H7 (cell line): ENCODE results near the gene SYNGAP1. TPM values are rescaled to one million over a fixed set of nuclear protein-coding genes. Genes with fewer than 3 reads are reported as not detected.

Experiments used
- DNase-seq: peaks from one replicate; pipeline ENCODE4 v3.0.0; 2012
- H3K27me3 ChIP-seq: 2 replicates; pipeline ENCODE4 v1.6.0; 2011; ENCODE audit warnings: mild to moderate bottlenecking, low read length; ENCODE audit not compliant: control insufficient read depth, insufficient read depth
- H3K36me3 ChIP-seq: replicated peaks from 2 replicates; pipeline ENCODE4 v1.5.1; 2011; ENCODE audit warnings: low read length; ENCODE audit not compliant: control insufficient read depth, insufficient read depth
- H3K4me3 ChIP-seq: 2 replicates; pipeline ENCODE4 v1.5.1; 2011; ENCODE audit warnings: low read depth, mild to moderate bottlenecking, control low read depth, low read length, moderate library complexity; ENCODE audit not compliant: insufficient read depth
- total RNA-seq: library from RNA; depleted of rRNA; stranded (reverse); fragments of >200 nt; shearing (Covaris generic); gene quantifications from 2 replicates; pipeline ENCODE4 v1.2.3, GENCODE V29; 2014

The SYNGAP1 gene
- total RNA-seq, 1 experiment from 2014 or later, result 8.3 TPM

DNA sequence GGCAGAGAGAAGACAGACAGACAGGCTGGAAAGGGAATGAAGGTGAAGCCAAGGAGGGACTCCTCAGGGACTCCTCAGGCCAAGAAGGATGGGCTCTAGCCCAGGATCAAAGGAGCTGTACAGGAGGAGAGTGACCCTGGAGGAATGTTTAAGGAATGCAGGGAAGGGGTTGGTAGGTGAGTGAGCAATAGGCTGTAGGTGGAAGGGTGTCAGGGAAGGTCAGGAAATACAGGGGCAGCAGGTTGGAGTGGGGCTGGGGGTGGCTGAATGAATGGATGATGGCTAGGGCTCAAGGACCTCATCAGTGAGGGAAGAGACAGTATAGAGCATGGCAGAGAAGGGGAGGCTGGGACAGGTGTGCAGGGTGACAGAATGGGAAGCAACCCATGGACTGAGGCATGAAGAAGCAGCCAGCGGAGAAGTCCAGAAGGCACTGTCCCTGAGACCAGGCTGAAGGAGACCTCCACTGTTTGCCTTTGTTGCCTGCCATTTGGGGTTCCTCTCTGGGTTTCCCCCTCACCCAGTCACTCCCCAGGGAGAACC, 13.2 kb downstream of the SYNGAP1 start:
- DNase-seq, result peak; percentile 73
- peaks cover 25% of the 10 kb centered on the region for H3K36me3 ChIP-seq
- no peak overlapping the region; the same call in 1 of the 2 replicates for H3K4me3 ChIP-seq
- H3K27me3 ChIP-seq, result no peaks in the 10 kb centered on the region

DNA sequence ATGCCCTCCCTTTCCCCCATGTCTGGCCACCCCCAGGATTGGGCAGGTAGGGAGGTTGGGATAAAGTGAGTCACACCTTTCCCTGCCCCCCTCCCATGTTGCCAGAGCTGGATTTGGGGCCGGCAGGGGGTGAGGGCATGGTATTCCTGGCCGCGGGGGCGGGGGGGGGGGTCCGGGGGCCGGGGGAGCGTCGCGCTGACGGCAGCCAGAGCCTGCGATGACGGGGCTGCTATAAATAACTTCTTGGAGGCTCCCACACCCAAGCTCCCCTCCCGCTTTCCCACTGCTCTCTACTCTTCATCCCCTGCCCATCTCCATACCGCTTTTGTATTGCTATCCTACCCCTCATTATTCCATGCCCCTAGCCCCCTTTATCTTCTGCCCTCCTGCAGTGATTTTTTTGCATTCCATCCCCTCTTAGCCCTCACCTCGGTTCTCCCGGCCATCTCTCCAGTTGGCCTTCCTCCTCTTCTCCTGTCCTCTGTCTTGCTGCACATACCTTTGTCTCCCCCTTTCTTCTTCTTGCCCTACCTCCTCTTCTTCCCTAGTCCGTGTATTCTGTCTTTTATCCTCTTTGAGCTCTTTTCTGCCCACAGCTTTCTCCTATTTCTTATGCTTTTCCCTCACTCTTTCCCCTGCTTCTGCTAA, 13.8 kb downstream of the SYNGAP1 start:
- Histone ChIP-seq H3K36me3 (peaks cover 31% of the 10 kb centered on the region), H3K27me3 (no peaks in the 10 kb centered on the region), H3K4me3 (no peak overlapping the region; the same call in 1 of the 2 replicates)
- DNase-seq, result peak; percentile 85

DNA sequence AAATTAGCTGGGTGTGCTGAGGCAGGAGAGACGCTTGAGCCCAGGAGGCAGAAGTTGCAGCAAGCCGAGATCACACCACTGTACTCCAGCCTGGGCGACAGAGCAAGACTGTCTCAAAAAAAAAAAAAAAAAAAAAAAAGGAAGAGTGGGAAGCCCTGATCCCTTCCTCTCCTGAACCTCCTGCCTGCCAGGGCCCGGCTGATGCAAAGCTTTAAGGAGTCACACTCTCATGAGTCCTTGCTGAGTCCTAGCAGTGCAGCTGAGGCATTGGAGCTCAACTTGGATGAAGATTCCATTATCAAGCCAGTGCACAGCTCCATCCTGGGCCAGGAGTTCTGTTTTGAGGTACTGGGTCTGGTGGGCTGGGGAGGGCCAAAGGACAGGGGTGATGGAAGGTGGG, 15.1 kb downstream of the SYNGAP1 start:
- Histone ChIP-seq H3K36me3 (peaks cover 38% of the 10 kb centered on the region), H3K4me3 (no peak overlapping the region), H3K27me3 (no peaks in the 10 kb centered on the region)
- DNase-seq, result no peak

DNA sequence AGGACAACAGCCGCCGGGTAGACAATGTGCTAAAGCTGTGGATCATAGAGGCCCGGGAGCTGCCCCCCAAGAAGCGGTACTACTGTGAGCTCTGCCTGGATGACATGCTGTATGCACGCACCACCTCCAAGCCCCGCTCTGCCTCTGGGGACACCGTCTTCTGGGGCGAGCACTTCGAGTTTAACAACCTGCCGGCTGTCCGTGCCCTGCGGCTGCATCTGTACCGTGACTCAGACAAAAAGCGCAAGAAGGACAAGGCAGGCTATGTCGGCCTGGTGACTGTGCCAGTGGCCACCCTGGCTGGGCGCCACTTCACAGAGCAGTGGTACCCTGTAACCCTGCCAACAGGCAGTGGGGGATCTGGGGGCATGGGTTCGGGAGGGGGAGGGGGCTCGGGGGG, 17.8 kb downstream of the SYNGAP1 start:
- Histone ChIP-seq H3K36me3 (peaks cover 58% of the 10 kb centered on the region), H3K4me3 (no peak overlapping the region), H3K27me3 (no peaks in the 10 kb centered on the region)
- peak; percentile 31 for DNase-seq

DNA sequence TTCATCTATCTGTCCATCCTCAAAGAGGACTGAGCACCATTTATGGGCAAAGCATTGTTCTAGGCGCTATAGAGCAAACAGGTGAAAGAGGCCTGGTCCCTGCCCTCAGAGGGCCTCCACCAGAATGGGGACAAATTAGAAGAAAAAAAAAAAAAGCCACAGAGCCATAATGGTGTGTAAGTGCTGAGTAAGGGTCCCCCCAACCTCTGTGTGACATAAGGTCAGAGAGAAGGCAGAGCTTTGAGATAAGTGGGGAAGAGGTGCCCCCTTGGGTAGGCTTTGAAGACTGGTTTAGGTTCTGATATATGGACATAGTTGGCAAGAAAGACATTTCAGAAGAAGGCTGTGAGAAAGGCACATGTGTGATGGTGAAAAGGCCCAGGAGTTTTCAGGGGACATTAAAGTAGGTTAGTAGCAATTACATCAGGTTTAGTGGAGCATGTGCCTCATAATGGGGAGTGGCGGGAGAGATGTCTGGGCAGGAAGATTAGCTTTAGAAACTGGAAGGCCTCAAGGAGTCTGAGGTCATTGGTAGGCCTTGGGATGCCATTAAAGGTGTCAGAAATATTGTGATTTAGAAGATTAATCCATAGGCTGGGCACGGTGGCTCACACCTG, 19.2 kb downstream of the SYNGAP1 start:
- peaks cover 65% of the 10 kb centered on the region for H3K36me3 ChIP-seq

DNA sequence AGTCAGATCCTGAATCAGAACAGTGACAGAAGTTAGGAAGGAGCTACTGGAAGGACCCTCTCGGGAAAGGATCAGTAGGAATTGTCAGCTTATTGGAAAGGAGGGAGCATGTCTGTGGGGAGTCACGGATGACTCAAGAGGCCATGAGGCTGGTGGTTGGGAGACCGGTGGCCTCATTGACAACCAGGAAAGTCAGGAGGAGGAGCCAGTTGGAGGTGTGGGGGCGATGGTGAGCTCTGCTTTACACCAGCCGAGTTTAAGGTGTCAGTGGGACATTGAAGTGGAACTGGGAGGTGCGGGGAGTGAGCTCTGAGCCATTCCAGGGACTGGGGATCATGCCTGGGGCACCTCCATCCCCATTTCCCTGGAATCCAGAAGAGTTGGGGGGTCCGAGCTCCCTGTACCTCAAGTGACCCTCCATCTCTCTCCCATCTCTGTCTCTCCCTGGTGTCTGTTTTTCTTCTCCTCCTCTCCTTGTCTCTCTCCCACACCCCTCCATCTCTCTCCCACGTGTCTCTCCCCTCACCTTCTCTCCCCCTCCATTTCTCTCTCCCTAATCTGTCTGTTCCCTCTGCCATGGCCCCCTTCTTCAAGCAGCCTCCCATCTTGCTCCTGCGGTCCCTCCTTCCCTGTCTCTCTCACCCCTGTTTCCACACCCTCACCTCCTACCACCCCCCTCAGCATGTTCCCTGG, 20.2 kb downstream of the SYNGAP1 start:
- H3K36me3 ChIP-seq, result peaks cover 74% of the 10 kb centered on the region

More for the DNA sequence above, 19.2 kb downstream of the SYNGAP1 start:
- Histone ChIP-seq H3K4me3 (no peak overlapping the region), H3K27me3 (no peaks in the 10 kb centered on the region)
- no peak for DNase-seq

DNA sequence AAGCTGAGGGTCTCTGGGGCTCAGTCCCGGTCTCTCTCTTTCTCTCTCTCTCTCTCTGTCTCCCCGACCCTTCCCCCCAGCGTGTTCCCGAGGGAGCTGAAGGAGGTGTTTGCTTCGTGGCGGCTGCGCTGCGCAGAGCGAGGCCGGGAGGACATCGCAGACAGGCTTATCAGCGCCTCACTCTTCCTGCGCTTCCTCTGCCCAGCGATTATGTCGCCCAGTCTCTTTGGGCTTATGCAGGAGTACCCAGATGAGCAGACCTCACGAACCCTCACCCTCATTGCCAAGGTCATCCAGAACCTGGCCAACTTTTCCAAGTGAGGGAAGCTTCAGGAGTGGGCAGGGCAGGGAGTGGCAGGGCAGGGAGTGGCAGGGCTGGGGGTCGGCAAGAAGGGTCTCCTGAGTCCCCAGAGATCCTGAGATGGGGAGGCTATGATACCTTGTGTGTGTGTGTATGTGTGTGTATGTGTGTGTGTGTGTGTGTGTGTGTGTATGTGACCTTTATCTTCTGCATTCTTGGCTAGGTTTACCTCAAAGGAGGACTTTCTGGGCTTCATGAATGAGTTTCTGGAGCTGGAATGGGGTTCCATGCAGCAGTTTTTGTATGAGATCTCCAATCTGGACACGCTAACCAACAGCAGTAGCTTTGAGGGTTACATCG, 20.9 kb downstream of the SYNGAP1 start:
- peak; percentile 22 for DNase-seq
- H3K27me3 ChIP-seq, result no peaks in the 10 kb centered on the region
- H3K4me3 ChIP-seq, result no peak overlapping the region
- H3K36me3 ChIP-seq, result peaks cover 68% of the 10 kb centered on the region

More for the DNA sequence above, 20.2 kb downstream of the SYNGAP1 start:
- Histone ChIP-seq H3K27me3 (no peaks in the 10 kb centered on the region), H3K4me3 (no peak overlapping the region)
- peak; percentile 51 for DNase-seq

DNA sequence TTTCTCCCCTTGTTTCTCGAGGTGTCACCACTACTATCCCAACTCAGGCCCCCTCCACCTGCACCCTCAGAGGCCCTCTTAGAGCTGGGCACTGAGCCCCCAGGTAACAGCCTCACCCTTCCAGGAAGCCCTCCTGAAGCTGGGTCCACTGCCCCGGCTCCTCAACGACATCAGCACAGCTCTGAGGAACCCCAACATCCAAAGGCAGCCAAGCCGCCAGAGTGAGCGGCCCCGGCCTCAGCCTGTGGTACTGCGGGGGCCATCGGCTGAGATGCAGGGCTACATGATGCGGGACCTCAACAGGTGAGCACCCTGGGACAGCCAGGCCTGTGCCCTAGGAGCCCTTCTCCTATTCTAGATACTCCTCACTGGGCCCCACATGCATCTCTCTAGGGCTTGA, 21.6 kb downstream of the SYNGAP1 start:
- Histone ChIP-seq H3K27me3 (no peaks in the 10 kb centered on the region), H3K4me3 (no peak overlapping the region), H3K36me3 (peaks cover 68% of the 10 kb centered on the region)
- peak; percentile 28 for DNase-seq

DNA sequence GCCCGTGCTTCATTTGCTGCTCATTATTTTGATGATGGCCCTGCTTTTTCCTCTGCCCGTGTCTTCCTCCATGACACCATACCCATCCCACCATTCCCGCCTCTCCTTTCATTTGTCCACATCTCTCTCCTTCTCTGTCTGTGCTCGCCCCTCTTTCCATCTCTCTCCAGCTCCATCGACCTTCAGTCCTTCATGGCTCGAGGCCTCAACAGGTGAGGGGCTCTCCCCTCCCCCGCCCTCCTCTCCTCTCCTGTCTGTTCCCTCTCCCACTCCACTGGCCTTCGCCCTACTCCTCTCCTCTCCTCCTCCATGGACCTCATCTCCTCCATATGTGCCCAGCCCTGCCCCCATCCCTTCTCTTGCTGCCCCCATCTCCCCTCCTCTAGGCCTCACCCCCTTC, 22.4 kb downstream of the SYNGAP1 start:
- peak; percentile 33 for DNase-seq
- H3K4me3 ChIP-seq, result no peak overlapping the region
- H3K27me3 ChIP-seq, result no peaks in the 10 kb centered on the region
- peaks cover 69% of the 10 kb centered on the region for H3K36me3 ChIP-seq

DNA sequence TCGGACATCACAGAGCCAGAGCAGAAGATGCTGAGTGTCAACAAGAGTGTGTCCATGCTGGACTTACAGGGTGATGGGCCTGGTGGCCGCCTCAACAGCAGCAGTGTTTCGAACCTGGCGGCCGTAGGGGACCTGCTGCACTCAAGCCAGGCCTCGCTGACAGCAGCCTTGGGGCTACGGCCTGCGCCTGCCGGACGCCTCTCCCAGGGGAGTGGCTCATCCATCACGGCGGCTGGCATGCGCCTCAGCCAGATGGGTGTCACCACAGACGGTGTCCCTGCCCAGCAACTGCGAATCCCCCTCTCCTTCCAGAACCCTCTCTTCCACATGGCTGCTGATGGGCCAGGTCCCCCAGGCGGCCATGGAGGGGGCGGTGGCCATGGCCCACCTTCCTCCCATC, 23.2 kb downstream of the SYNGAP1 start:
- no peaks in the 10 kb centered on the region for H3K27me3 ChIP-seq
- H3K4me3 ChIP-seq, result no peak overlapping the region
- DNase-seq, result no peak
- H3K36me3 ChIP-seq, result peaks cover 70% of the 10 kb centered on the region

DNA sequence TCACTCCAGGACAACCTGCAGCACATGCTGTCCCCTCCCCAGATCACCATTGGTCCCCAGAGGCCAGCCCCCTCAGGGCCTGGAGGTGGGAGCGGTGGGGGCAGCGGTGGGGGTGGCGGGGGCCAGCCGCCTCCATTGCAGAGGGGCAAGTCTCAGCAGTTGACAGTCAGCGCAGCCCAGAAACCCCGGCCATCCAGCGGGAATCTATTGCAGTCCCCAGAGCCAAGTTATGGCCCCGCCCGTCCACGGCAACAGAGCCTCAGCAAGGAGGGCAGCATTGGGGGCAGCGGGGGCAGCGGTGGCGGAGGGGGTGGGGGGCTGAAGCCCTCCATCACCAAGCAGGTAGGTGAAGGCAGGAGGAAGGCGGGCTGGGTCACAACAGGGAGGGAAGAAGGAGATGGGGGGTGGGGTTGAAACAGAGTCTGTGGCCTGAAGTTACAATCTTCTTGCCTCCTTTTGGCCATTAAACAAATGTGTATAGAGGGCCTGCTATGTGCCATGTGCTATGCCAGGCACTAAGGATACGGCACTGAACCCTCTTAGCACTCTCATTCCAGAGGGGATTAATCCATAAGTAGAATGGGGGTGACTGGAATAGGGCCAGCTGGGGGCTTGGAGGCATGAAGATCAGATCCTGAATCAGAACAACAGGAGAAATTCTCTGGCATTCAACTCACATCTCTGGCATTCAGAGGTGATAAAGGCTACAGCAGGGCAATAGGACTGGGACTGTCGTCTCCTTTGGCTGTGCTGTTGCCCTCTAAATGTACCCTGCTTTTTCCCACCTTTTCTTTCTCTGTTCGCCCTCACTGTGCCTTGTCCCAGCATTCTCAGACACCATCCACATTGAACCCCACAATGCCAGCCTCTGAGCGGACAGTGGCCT, 24.0 kb downstream of the SYNGAP1 start:
- H3K36me3 ChIP-seq, result peaks cover 70% of the 10 kb centered on the region
- no peak overlapping the region for H3K4me3 ChIP-seq
- peak; percentile 39 for DNase-seq
- no peaks in the 10 kb centered on the region for H3K27me3 ChIP-seq

DNA sequence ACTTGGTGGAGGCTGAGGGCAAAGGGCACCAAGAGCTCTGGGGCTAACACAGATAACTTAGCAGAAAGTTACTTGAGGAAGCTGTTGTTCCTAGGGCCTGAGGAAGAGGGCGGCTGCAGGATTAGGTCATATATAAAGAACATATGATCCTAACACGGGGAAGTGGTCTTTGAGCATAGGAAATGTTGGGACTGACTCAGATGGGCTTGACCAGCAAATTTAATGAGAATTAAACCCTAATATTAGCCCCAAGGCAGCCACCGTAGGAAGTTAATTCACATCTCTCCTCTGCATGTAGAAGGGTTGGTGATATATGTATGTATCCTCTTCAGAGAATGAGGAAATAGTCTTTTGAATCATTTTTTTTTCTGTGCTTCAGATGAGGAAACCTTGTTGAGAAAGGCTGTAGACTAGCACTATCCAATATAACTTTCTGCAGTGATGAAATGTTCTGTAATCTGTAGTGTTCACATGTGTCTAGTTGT, 25.3 kb downstream of the SYNGAP1 start:
- no peaks in the 10 kb centered on the region for H3K27me3 ChIP-seq
- DNase-seq, result peak; percentile 19
- peaks cover 71% of the 10 kb centered on the region for H3K36me3 ChIP-seq
- no peak overlapping the region for H3K4me3 ChIP-seq

DNA sequence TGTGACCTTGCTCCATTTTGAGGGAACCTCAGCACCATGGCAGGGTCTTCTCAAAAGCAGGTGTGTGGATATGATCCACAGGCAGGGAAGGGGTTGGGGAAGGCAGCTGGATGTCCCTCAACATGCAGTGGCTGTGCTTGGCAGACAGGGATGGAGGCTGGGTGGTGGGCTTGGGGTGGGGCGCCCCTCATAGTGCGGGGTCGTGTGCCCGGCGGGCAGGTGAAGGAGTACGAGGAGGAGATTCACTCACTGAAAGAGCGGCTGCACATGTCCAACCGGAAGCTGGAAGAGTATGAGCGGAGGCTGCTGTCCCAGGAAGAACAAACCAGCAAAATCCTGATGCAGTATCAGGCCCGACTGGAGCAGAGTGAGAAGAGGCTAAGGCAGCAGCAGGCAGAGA, 26.5 kb downstream of the SYNGAP1 start:
- no peaks in the 10 kb centered on the region for H3K27me3 ChIP-seq
- peak; percentile 30 for DNase-seq
- peaks cover 64% of the 10 kb centered on the region for H3K36me3 ChIP-seq
- H3K4me3 ChIP-seq, result no peak overlapping the region
